Mucosa of rectum (tissue), 2 donors: ENCODE results near the gene GLI2.

Experiments used
- H3K27ac ChIP-seq, 2 donors: one replicate each; pipeline ENCODE4 v1.7.0; 2013; ENCODE audit warnings: inconsistent platforms in 2 of 2, low read depth in 2 of 2, low read length in 2 of 2
- H3K27me3 ChIP-seq, 2 donors: one replicate each; pipeline ENCODE4 v1.7.0; 2013; ENCODE audit warnings: low read length in 2 of 2; ENCODE audit not compliant: control insufficient read depth in 2 of 2, insufficient read depth in 2 of 2
- H3K36me3 ChIP-seq, 2 donors: one replicate each; pipeline ENCODE4 v1.7.0; 2013; ENCODE audit warnings: low read length in 2 of 2; ENCODE audit not compliant: control insufficient read depth in 2 of 2, insufficient read depth in 2 of 2
- H3K4me1 ChIP-seq, 2 donors: one replicate each; pipeline ENCODE4 v1.7.0; 2013; ENCODE audit warnings: low read length in 2 of 2, mild to moderate bottlenecking in 1 of 2; ENCODE audit not compliant: control insufficient read depth in 2 of 2, insufficient read depth in 2 of 2
- H3K4me3 ChIP-seq, 2 donors: one replicate each; pipeline ENCODE4 v1.7.0; 2013; ENCODE audit warnings: low read length in 2 of 2
- H3K9ac ChIP-seq, 2 donors: one replicate each; pipeline ENCODE4 v1.7.0; 2013; ENCODE audit warnings: low read length in 2 of 2, low read depth in 1 of 2, mild to moderate bottlenecking in 1 of 2
- H3K9me3 ChIP-seq, 2 donors: one replicate each; pipeline ENCODE4 v1.7.0; 2013; ENCODE audit warnings: low read length in 2 of 2; ENCODE audit not compliant: control insufficient read depth in 2 of 2
- donor health status: healthy.
- donor health status: Normal muscosa, but diverticular disease.

The GLI2 gene

GRCh38 chr2:120699292-120699691 lies 36.4 kb upstream of the GLI2 start:
- Histone ChIP-seq H3K9ac (no peak overlapping the region), H3K4me3 (no peak overlapping the region), H3K4me1 (peaks cover 0 to 2% of the 10 kb centered on the region in 2 donors), H3K27ac (no peak overlapping the region), H3K9me3 (no peaks in the 10 kb centered on the region), H3K27me3 (peaks cover 16 to 18% of the 10 kb centered on the region in 2 donors), H3K36me3 (no peaks in the 10 kb centered on the region)

GRCh38 chr2:120700659-120701058 lies 35.0 kb upstream of the GLI2 start:
- Histone ChIP-seq H3K9ac (no peak overlapping the region), H3K27me3 (peaks cover 11 to 16% of the 10 kb centered on the region in 2 donors), H3K4me3 (no peak overlapping the region), H3K4me1 (peaks cover 0 to 1% of the 10 kb centered on the region in 2 donors), H3K27ac (no peak overlapping the region), H3K9me3 (no peaks in the 10 kb centered on the region), H3K36me3 (no peaks in the 10 kb centered on the region)

- Histone ChIP-seq H3K36me3 (no peaks in the 10 kb centered on the region), H3K4me1 (no peaks in the 10 kb centered on the region), H3K9ac (no peak overlapping the region), H3K9me3 (no peaks in the 10 kb centered on the region), H3K27ac (no peak overlapping the region), H3K4me3 (no peak overlapping the region), H3K27me3 (peaks cover 10 to 16% of the 10 kb centered on the region in 2 donors)
Measured at GRCh38 chr2:120701096-120701495, 34.6 kb upstream of the GLI2 start.

- Histone ChIP-seq H3K9me3 (no peaks in the 10 kb centered on the region), H3K9ac (no peak overlapping the region), H3K27ac (no peak overlapping the region), H3K36me3 (no peaks in the 10 kb centered on the region), H3K4me1 (no peaks in the 10 kb centered on the region), H3K27me3 (peaks cover 6 to 12% of the 10 kb centered on the region in 2 donors), H3K4me3 (no peak overlapping the region)
Measured at GRCh38 chr2:120701499-120701898, 34.2 kb upstream of the GLI2 start.

- no peak overlapping the region for H3K27ac ChIP-seq
- H3K9ac ChIP-seq: no peak overlapping the region
- peaks cover 4 to 9% of the 10 kb centered on the region in 2 donors for H3K27me3 ChIP-seq
- no peaks in the 10 kb centered on the region for H3K9me3 ChIP-seq
- H3K4me3 ChIP-seq: no peak overlapping the region
- H3K36me3 ChIP-seq: no peaks in the 10 kb centered on the region
- H3K4me1 ChIP-seq: no peaks in the 10 kb centered on the region
Measured at GRCh38 chr2:120702061-120702460, 33.6 kb upstream of the GLI2 start.

GRCh38 chr2:120702801-120703200 lies 32.9 kb upstream of the GLI2 start:
- Histone ChIP-seq H3K27me3 (peaks cover 2 to 9% of the 10 kb centered on the region in 2 donors), H3K4me1 (no peaks in the 10 kb centered on the region), H3K36me3 (no peaks in the 10 kb centered on the region), H3K9me3 (no peaks in the 10 kb centered on the region), H3K4me3 (no peak overlapping the region), H3K27ac (no peak overlapping the region), H3K9ac (no peak overlapping the region)

- Histone ChIP-seq H3K9ac (no peak overlapping the region), H3K9me3 (no peaks in the 10 kb centered on the region), H3K4me3 (no peak overlapping the region), H3K27ac (no peak overlapping the region), H3K4me1 (no peaks in the 10 kb centered on the region), H3K27me3 (peaks cover 2 to 9% of the 10 kb centered on the region in 2 donors), H3K36me3 (no peaks in the 10 kb centered on the region)
Measured at GRCh38 chr2:120703330-120703994, 32.2 kb upstream of the GLI2 start.

GRCh38 chr2:120704696-120705095 lies 31.0 kb upstream of the GLI2 start:
- Histone ChIP-seq H3K4me3 (no peak overlapping the region), H3K9me3 (no peaks in the 10 kb centered on the region), H3K4me1 (no peaks in the 10 kb centered on the region), H3K27me3 (peaks cover 2 to 9% of the 10 kb centered on the region in 2 donors), H3K9ac (no peak overlapping the region), H3K27ac (no peak overlapping the region), H3K36me3 (no peaks in the 10 kb centered on the region)

- H3K9ac ChIP-seq: no peak overlapping the region
- H3K36me3 ChIP-seq: no peaks in the 10 kb centered on the region
- H3K9me3 ChIP-seq: no peaks in the 10 kb centered on the region
- H3K4me3 ChIP-seq: no peak overlapping the region
- H3K27ac ChIP-seq: no peak overlapping the region
- H3K4me1 ChIP-seq: peaks cover 0 to 5% of the 10 kb centered on the region in 2 donors
- H3K27me3 ChIP-seq: peaks cover 0 to 4% of the 10 kb centered on the region in 2 donors
Measured at GRCh38 chr2:120707816-120708215, 27.9 kb upstream of the GLI2 start.

- Histone ChIP-seq H3K9ac (no peak overlapping the region), H3K4me1 (peaks cover 0 to 5% of the 10 kb centered on the region in 2 donors), H3K9me3 (no peaks in the 10 kb centered on the region), H3K27me3 (peaks cover 0 to 6% of the 10 kb centered on the region in 2 donors), H3K27ac (no peak overlapping the region), H3K36me3 (no peaks in the 10 kb centered on the region), H3K4me3 (no peak overlapping the region)
Measured at GRCh38 chr2:120708944-120709607, 26.6 kb upstream of the GLI2 start.
